A549 (cell line): Measurements from ENCODE around the gene NFATC2.

ENCODE experiments used
- CTCF ChIP-seq: fragments of >200 bp; sonication (Bioruptor Twin); formaldehyde crosslinking; IDR thresholded peaks from 3 replicates; pipeline ENCODE4 v1.5.1; 2016
- E2F6 ChIP-seq: IDR thresholded peaks from 2 replicates; pipeline ENCODE4 v1.6.1; 2012; ENCODE audit warnings: low read depth, borderline replicate concordance
- FOXS1 ChIP-seq: fragments of 250-450 bp; sonication (Bioruptor Pico); IDR thresholded peaks from 2 replicates; pipeline ENCODE4 v1.5.0; 2020; ENCODE audit warnings: mild to moderate bottlenecking, moderate library complexity
- RAD21 ChIP-seq, 2 experiments: fragments of >200 bp in 1 of 2; sonication (Bioruptor Twin) in 1 of 2; formaldehyde crosslinking in 1 of 2; IDR thresholded peaks in 1 of 2; conservative IDR thresholded peaks in 1 of 2; 2 replicates in 1 of 2; 3 replicates in 1 of 2; pipeline ENCODE4 v1.6.1; 2012 to 2018; ENCODE audit warnings: inconsistent platforms in 1 of 2
- RCOR1 ChIP-seq: fragments of 150-350 bp; IDR thresholded peaks from 2 replicates; pipeline ENCODE4 v1.6.1; 2014; ENCODE audit warnings: antibody characterized with exemption, low read length, low read depth
- TF ChIP-seq, protein P1 (sequence below): fragments of 450-650 bp; IDR thresholded peaks from 2 replicates; pipeline ENCODE4 v1.6.1; 2014; ENCODE audit warnings: antibody characterized with exemption
- TF ChIP-seq, protein P2 (sequence below): IDR thresholded peaks from 2 replicates; pipeline ENCODE4 v1.6.1; 2012

DNA sequence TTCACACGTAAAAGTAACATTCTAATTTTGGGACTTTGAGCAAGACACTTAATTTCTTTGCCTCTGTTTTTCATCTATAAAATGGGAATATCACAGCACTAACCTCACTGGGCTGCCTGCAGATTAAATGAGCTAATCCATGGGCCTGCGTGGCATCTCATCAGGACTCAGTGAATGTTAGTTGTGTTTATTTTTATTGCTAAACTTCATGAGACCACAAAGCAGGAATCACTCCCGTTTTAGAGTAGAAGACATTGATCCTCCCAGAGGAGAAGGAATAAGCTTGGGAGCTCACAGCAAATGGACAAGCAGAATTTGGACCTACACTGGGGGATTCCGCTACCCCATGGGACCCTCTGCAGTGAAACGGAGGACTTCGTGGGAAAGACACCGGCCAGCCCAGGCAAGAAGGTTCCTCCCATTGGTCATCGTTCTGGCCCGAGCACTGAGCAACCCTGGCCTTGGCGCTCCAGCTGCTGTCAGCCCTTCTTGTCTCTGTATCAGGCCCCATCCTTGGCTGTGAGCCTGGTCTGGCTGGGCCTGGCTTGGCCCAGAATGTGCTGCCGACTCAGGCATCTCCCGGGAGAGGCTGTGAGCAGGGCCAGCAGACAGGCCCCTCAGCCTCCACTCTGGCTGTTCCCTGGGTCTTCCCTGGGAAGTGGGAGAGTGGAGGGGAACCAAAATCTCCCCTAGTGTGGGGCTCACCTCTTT is 79.8 kb downstream of the NFATC2 start:
- no peak for TF ChIP-seq CTCF
- no peak for TF ChIP-seq E2F6
- no peak for TF ChIP-seq RAD21 (conservative IDR thresholded peaks at IDR 0.05 in 1 of 2, IDR thresholded peaks at IDR 0.05 in 1 of 2)
- TF ChIP-seq, protein P1, sequence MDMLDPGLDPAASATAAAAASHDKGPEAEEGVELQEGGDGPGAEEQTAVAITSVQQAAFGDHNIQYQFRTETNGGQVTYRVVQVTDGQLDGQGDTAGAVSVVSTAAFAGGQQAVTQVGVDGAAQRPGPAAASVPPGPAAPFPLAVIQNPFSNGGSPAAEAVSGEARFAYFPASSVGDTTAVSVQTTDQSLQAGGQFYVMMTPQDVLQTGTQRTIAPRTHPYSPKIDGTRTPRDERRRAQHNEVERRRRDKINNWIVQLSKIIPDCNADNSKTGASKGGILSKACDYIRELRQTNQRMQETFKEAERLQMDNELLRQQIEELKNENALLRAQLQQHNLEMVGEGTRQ, result no peak
- TF ChIP-seq, protein P2, sequence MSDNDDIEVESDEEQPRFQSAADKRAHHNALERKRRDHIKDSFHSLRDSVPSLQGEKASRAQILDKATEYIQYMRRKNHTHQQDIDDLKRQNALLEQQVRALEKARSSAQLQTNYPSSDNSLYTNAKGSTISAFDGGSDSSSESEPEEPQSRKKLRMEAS, result no peak
- no peak for TF ChIP-seq RCOR1
- no peak for TF ChIP-seq FOXS1 (CRISPR knock-in tag)
